ENCODE results near the gene AMDHD2. TPM values are rescaled to one million over a fixed set of nuclear protein-coding genes. Genes with fewer than 3 reads are reported as not detected.

Gene AMDHD2
- total and polyA plus RNA-seq, 2 experiments from 2014 or later, result 20.2 to 68.1 TPM

DNA sequence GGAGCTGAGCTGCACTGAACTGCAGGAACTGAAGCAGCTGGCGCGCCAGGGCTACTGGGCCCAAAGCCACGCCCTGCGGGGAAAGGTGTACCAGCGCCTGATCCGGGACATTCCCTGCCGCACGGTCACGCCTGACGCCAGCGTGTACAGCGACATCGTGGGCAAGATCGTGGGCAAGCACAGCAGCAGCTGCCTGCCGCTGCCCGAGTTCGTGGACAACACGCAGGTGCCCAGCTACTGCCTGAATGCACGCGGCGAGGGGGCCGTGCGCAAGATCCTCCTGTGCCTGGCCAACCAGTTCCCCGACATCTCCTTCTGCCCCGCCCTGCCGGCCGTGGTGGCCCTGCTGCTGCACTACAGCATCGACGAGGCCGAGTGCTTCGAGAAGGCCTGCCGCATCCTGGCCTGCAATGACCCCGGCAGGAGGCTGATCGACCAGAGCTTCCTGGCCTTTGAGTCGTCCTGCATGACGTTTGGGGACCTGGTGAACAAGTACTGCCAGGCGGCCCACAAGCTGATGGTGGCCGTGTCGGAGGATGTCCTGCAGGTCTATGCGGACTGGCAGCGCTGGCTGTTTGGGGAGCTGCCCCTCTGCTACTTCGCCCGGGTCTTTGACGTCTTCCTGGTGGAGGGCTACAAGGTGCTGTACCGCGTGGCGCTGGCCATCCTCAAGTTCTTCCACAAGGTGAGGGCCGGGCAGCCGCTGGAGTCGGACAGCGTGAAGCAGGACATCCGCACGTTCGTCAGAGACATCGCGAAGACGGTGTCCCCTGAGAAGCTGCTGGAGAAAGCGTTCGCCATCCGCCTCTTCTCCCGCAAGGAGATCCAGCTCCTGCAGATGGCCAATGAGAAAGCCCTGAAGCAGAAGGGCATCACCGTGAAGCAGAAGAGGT, 23.7 kb upstream of the AMDHD2 start:
- Histone ChIP-seq H3K36me3 (ENCODE audit: insufficient read depth) (no peaks in the 10 kb centered on the region), H3K4me1 (ENCODE audit: insufficient read depth) (peaks cover under 1% of the 10 kb centered on the region; the same call in 1 of the 2 replicates), H3K4me3 (no peak overlapping the region), H4K20me1 (replicated peaks; ENCODE audit: insufficient read depth) (no peaks in the 10 kb centered on the region; the same call in 1 of the 2 replicates), H2AFZ (no peak overlapping the region), H3K79me2 (replicated peaks; ENCODE audit: insufficient read depth) (no peaks in the 10 kb centered on the region), H3F3A (replicated peaks; ENCODE audit: low read depth) (no peaks in the 10 kb centered on the region), H3K27ac (ENCODE audit: low read depth) (no peak overlapping the region), H3K9me2 (ENCODE audit: insufficient read depth) (no peaks in the 10 kb centered on the region), H3K4me2 (no peak overlapping the region), H3K27me3 (ENCODE audit: insufficient read depth) (no peaks in the 10 kb centered on the region)
- no peaks in the 10 kb centered on the region for H3K9me3 Mint-ChIP-seq
- peaks cover 8% of the 10 kb centered on the region; the same call in 2 of the 3 replicates for H3K36me3 Mint-ChIP-seq (ENCODE audit: low read depth)
- H3K4me1 Mint-ChIP-seq, result no peaks in the 10 kb centered on the region; the same call in 2 of the 3 replicates
- DNase-seq (ENCODE audit: low spot score) (no peak), ATAC-seq (no peak)
- H3K27me3 Mint-ChIP-seq (ENCODE audit: insufficient read depth, low read depth, poor library complexity), result peaks cover 2% of the 10 kb centered on the region
- no peak overlapping the region for H3K27ac Mint-ChIP-seq
- TF ChIP-seq JUNB (IDR thresholded peaks at IDR 0.05; ENCODE audit: unreplicated experiment) (no peak), EZH2 (IDR thresholded peaks at IDR 0.05; ENCODE audit: low read depth, unreplicated experiment) (no peak), CREB1 (CRISPR knock-in tag; IDR thresholded peaks at IDR 0.05; ENCODE audit: low read depth) (no peak), POLR2AphosphoS5 (IDR thresholded peaks at IDR 0.05; ENCODE audit: low read depth) (no peak), ZNF114 (CRISPR knock-in tag; IDR thresholded peaks at IDR 0.05) (no peak), ZNF331 (CRISPR knock-in tag; IDR thresholded peaks at IDR 0.05; ENCODE audit: low read depth) (no peak)
- H3K4me3 Mint-ChIP-seq, result no peak overlapping the region

DNA sequence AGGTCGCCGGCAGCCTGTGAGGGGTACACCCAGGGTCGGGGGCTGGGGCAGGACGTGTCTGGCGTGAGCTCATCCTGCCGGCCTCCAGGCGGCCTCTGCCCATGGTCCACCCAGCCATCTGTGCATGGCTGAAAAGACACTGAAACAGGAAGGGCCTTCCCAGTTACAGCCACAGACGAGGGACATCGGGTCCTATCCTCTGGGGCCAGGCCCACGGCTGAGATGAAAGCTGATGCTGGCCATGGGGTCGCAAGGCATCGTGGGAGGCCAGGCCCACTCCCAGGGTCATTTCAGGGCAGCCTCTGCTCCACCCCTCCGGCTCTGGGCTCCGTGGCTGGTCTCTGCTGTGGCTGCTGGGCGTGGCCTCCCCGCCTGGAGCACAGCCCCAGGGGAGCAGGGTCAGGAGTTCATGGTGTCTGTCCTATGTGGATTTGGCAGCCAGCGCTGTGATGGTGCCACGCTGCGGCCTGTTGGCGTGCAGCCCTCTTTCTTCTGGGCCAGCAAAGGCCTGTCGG, 23.0 kb upstream of the AMDHD2 start:
- H2AFZ ChIP-seq, result no peak overlapping the region
- Mint-ChIP-seq H3K27me3 (ENCODE audit: insufficient read depth, low read depth, poor library complexity) (no peaks in the 10 kb centered on the region), H3K27ac (no peak overlapping the region), H3K9me3 (no peaks in the 10 kb centered on the region), H3K36me3 (ENCODE audit: low read depth) (peaks cover 8% of the 10 kb centered on the region; the same call in 2 of the 3 replicates), H3K4me1 (peaks cover 5% of the 10 kb centered on the region; the same call in 2 of the 3 replicates), H3K4me3 (no peak overlapping the region)
- no peaks in the 10 kb centered on the region for H3K9me2 ChIP-seq (ENCODE audit: insufficient read depth)
- no peaks in the 10 kb centered on the region for H3K79me2 ChIP-seq (replicated peaks; ENCODE audit: insufficient read depth)
- H3K4me3 ChIP-seq, result no peak overlapping the region
- no peak overlapping the region for H3K27ac ChIP-seq (ENCODE audit: low read depth)
- no peaks in the 10 kb centered on the region; the same call in 1 of the 2 replicates for H4K20me1 ChIP-seq (replicated peaks; ENCODE audit: insufficient read depth)
- H3K4me2 ChIP-seq, result no peak overlapping the region
- DNase-seq (ENCODE audit: low spot score) (no peak), ATAC-seq (no peak)
- peaks cover 7% of the 10 kb centered on the region; the same call in 1 of the 2 replicates for H3K4me1 ChIP-seq (ENCODE audit: insufficient read depth)
- TF ChIP-seq, protein P1, sequence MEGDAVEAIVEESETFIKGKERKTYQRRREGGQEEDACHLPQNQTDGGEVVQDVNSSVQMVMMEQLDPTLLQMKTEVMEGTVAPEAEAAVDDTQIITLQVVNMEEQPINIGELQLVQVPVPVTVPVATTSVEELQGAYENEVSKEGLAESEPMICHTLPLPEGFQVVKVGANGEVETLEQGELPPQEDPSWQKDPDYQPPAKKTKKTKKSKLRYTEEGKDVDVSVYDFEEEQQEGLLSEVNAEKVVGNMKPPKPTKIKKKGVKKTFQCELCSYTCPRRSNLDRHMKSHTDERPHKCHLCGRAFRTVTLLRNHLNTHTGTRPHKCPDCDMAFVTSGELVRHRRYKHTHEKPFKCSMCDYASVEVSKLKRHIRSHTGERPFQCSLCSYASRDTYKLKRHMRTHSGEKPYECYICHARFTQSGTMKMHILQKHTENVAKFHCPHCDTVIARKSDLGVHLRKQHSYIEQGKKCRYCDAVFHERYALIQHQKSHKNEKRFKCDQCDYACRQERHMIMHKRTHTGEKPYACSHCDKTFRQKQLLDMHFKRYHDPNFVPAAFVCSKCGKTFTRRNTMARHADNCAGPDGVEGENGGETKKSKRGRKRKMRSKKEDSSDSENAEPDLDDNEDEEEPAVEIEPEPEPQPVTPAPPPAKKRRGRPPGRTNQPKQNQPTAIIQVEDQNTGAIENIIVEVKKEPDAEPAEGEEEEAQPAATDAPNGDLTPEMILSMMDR (conservative IDR thresholded peaks at IDR 0.05; ENCODE audit: low read depth in 2 of 2), result no peak
- TF ChIP-seq ZNF114 (CRISPR knock-in tag; IDR thresholded peaks at IDR 0.05), result no peak
- H3K27me3 ChIP-seq (ENCODE audit: insufficient read depth), result no peaks in the 10 kb centered on the region
- H3K36me3 ChIP-seq (ENCODE audit: insufficient read depth), result no peaks in the 10 kb centered on the region
- H3F3A ChIP-seq (replicated peaks; ENCODE audit: low read depth), result no peaks in the 10 kb centered on the region

All from GM23338 (cell line).